H1 (cell line): ENCODE results near the gene PRR23C. TPM values are rescaled to one million over a fixed set of nuclear protein-coding genes. Genes with fewer than 3 reads are reported as not detected.

Experiments
- CTCF ChIA-PET: fragments of 300-600 bp; sonication (Branson Sonifier 250); formaldehyde crosslinking; loops from one replicate; lab custom pipeline; 2021; ENCODE audit not compliant: partially characterized antibody; lab: Charles Lee
- POLR2A ChIA-PET: fragments of 300-600 bp; sonication (Branson Sonifier 250); formaldehyde crosslinking; loops from one replicate; lab custom pipeline; 2021; ENCODE audit warnings: inconsistent platforms; ENCODE audit not compliant: partially characterized antibody; lab: Charles Lee
- DNase-seq, 2 experiments: peaks; one replicate each; pipeline versions ENCODE4 v3.0.0 to v3.0.0-alpha.2; 2010 to 2022; ENCODE audit warnings: low spot score in 2 of 2, low read depth in 1 of 2, mixed read lengths in 1 of 2
- FAIRE-seq: peaks from 2 replicates; lab custom pipeline; 2011; peaks lifted over from hg19 to GRCh38; lab: Jason Lieb, UNC
- H2AFZ ChIP-seq: 2 replicates; pipeline ENCODE4 v1.8.1; 2012; ENCODE audit warnings: low read length, inconsistent platforms
- H2AK5ac ChIP-seq: 2 replicates; pipeline ENCODE4 v1.6.1; 2013; ENCODE audit warnings: low read depth, low read length
- H2BK120ac ChIP-seq: replicated peaks from 2 replicates; pipeline ENCODE3; 2013; ENCODE audit warnings: low read depth, low read length, inconsistent platforms
- H2BK12ac ChIP-seq: 2 replicates; pipeline ENCODE4 v1.6.1; 2013; ENCODE audit warnings: low read depth, low read length
- H2BK15ac ChIP-seq: 2 replicates; pipeline ENCODE4 v1.6.1; 2013; ENCODE audit warnings: low read length
- H2BK20ac ChIP-seq: 2 replicates; pipeline ENCODE4 v1.6.1; 2013; ENCODE audit warnings: low read length
- H2BK5ac ChIP-seq: 2 replicates; pipeline ENCODE4 v1.6.1; 2013; ENCODE audit warnings: low read depth, low read length
- H3K14ac ChIP-seq: 2 replicates; pipeline ENCODE4 v1.6.1; 2013; ENCODE audit warnings: inconsistent platforms; ENCODE audit not compliant: insufficient read length
- H3K18ac ChIP-seq: 2 replicates; pipeline ENCODE4 v1.6.1; 2013; ENCODE audit warnings: low read length; ENCODE audit errors: extremely low read depth
- H3K23ac ChIP-seq: 2 replicates; pipeline ENCODE4 v1.6.1; 2013; ENCODE audit warnings: inconsistent platforms; ENCODE audit not compliant: insufficient read length
- H3K23me2 ChIP-seq: 2 replicates; pipeline ENCODE4 v1.6.1; 2013; ENCODE audit warnings: low read depth, low read length
- H3K27ac ChIP-seq: 2 replicates; pipeline ENCODE4 v1.6.1; 2011; ENCODE audit warnings: low read depth, low read length, inconsistent platforms
- H3K27me3 ChIP-seq, 4 experiments: replicated peaks in 1 of 4; 1 replicate in 1 of 4; 2 replicates in 3 of 4; pipeline versions ENCODE4 v1.6.1 to v1.8.1; 2011 to 2013; ENCODE audit warnings: low read length in 3 of 4, mild to moderate bottlenecking in 3 of 4, inconsistent platforms in 2 of 4, mixed read lengths in 2 of 4, moderate library complexity in 1 of 4; ENCODE audit not compliant: control insufficient read depth in 3 of 4, insufficient read depth in 3 of 4; ENCODE audit errors: extremely low read depth in 1 of 4
- H3K36me3 ChIP-seq, 4 experiments: 2 replicates each; pipeline versions ENCODE4 v1.6.1 to v1.8.1; 2011 to 2013; ENCODE audit warnings: mild to moderate bottlenecking in 4 of 4, low read length in 3 of 4, moderate library complexity in 2 of 4, control low read depth in 1 of 4, inconsistent platforms in 1 of 4; ENCODE audit not compliant: insufficient read depth in 4 of 4, control insufficient read depth in 2 of 4
- H3K4ac ChIP-seq: replicated peaks from 2 replicates; pipeline ENCODE3; 2013; ENCODE audit warnings: low read length, low read depth, mixed read lengths, inconsistent platforms; ENCODE audit not compliant: insufficient read length
- H3K4me1 ChIP-seq, 4 experiments: replicated peaks in 1 of 4; 1 replicate in 1 of 4; 2 replicates in 3 of 4; pipeline versions ENCODE4 v1.6.1 to v1.8.1; 2011 to 2013; ENCODE audit warnings: low read length in 3 of 4, inconsistent platforms in 2 of 4, mixed read lengths in 1 of 4; ENCODE audit not compliant: insufficient read depth in 4 of 4, control insufficient read depth in 3 of 4
- H3K4me2 ChIP-seq, 2 experiments: 2 replicates each; pipeline versions ENCODE4 v1.6.1 to v1.8.1; 2011 to 2013; ENCODE audit warnings: low read depth in 2 of 2, low read length in 2 of 2, control low read depth in 1 of 2, inconsistent platforms in 1 of 2, mild to moderate bottlenecking in 1 of 2; ENCODE audit not compliant: insufficient read depth in 1 of 2
- H3K4me3 ChIP-seq, 4 experiments: fragments of 200-600, 300-600 bp in 1 of 4; sonication (generic), shearing (Covaris generic), sonication (Bioruptor Twin) in 1 of 4; 2 replicates each; pipeline versions ENCODE4 v1.5.1 to v1.8.1; 2011 to 2016; ENCODE audit warnings: low read length in 4 of 4, low read depth in 3 of 4, control low read depth in 2 of 4, inconsistent platforms in 2 of 4, mild to moderate bottlenecking in 2 of 4, mixed read lengths in 1 of 4, moderate library complexity in 1 of 4; ENCODE audit not compliant: insufficient read depth in 2 of 4; ENCODE audit errors: extremely low read depth in 1 of 4
- H3K56ac ChIP-seq: replicated peaks from 2 replicates; pipeline ENCODE3; 2013; ENCODE audit warnings: low read depth, mild to moderate bottlenecking, mixed read lengths, low read length, inconsistent platforms; ENCODE audit not compliant: insufficient read length
- H3K79me1 ChIP-seq: 2 replicates; pipeline ENCODE4 v1.6.1; 2013; ENCODE audit warnings: low read depth, low read length, control low read depth
- H3K79me2 ChIP-seq, 2 experiments: 2 replicates each; pipeline versions ENCODE4 v1.6.1 to v1.8.1; 2012 to 2013; ENCODE audit warnings: low read length in 2 of 2, mild to moderate bottlenecking in 2 of 2, inconsistent platforms in 1 of 2; ENCODE audit not compliant: insufficient read depth in 2 of 2, control insufficient read depth in 1 of 2
- H3K9ac ChIP-seq, 4 experiments: replicated peaks in 1 of 4; 1 replicate in 1 of 4; 2 replicates in 3 of 4; pipeline versions ENCODE4 v1.6.1 to v1.8.1; 2011 to 2013; ENCODE audit warnings: low read depth in 3 of 4, low read length in 3 of 4, control low read depth in 2 of 4, mild to moderate bottlenecking in 2 of 4, moderate library complexity in 2 of 4, inconsistent platforms in 1 of 4; ENCODE audit errors: extremely low read depth in 1 of 4
- H3K9me3 ChIP-seq, 2 experiments: 2 replicates each; pipeline versions ENCODE4 v1.6.1 to v1.8.1; 2012 to 2013; ENCODE audit warnings: mild to moderate bottlenecking in 2 of 2, moderate library complexity in 2 of 2, control low read depth in 1 of 2, inconsistent platforms in 1 of 2, low read depth in 1 of 2, low read length in 1 of 2, mixed read lengths in 1 of 2; ENCODE audit not compliant: insufficient read depth in 2 of 2
- H4K20me1 ChIP-seq, 2 experiments: replicated peaks in 1 of 2; 2 replicates each; pipeline versions ENCODE3 to v1.8.1; 2011 to 2013; ENCODE audit warnings: inconsistent platforms in 2 of 2, low read length in 2 of 2, mild to moderate bottlenecking in 1 of 2; ENCODE audit not compliant: insufficient read depth in 2 of 2, control insufficient read depth in 1 of 2
- H4K5ac ChIP-seq: 2 replicates; pipeline ENCODE4 v1.6.1; 2013; ENCODE audit warnings: low read length, low read depth, mixed read lengths, inconsistent platforms; ENCODE audit not compliant: insufficient read length
- H4K8ac ChIP-seq: 2 replicates; pipeline ENCODE4 v1.8.0; 2013; ENCODE audit warnings: mild to moderate bottlenecking, moderate library complexity, low read length, inconsistent platforms; ENCODE audit not compliant: insufficient read depth; ENCODE audit errors: extremely low read depth
- H4K91ac ChIP-seq: replicated peaks from 2 replicates; pipeline ENCODE3; 2013; ENCODE audit warnings: low read length, mixed read lengths, inconsistent platforms; ENCODE audit not compliant: insufficient read length
- CBX8 ChIP-seq: fragments of 300-800, 300-1000 bp; sonication (generic); IDR thresholded peaks from 2 replicates; pipeline ENCODE4 v1.7.1; 2016; ENCODE audit warnings: low read depth, low read length, borderline replicate concordance
- CHD1 ChIP-seq: IDR thresholded peaks from 2 replicates; pipeline ENCODE4 v1.6.1; 2012; ENCODE audit warnings: low read depth, low read length, improper control_type of control experiment
- KDM1A ChIP-seq: fragments of 200-600, 300-600 bp; sonication (generic); IDR thresholded peaks from 2 replicates; pipeline ENCODE4 v1.7.1; 2016; ENCODE audit warnings: mild to moderate bottlenecking, low read length, borderline replicate concordance
- RAD21 ChIP-seq, 2 experiments: IDR thresholded peaks in 1 of 2; conservative IDR thresholded peaks in 1 of 2; 2 replicates each; pipeline ENCODE4 v1.6.1; 2011; ENCODE audit warnings: low read depth in 2 of 2, low read length in 2 of 2, improper control_type of control experiment in 1 of 2, inconsistent platforms in 1 of 2, mild to moderate bottlenecking in 1 of 2, moderate library complexity in 1 of 2
- RNF2 ChIP-seq: fragments of 200-900, 300-1000 bp; sonication (generic); IDR thresholded peaks from 2 replicates; pipeline ENCODE4 v1.7.1; 2016; ENCODE audit warnings: borderline replicate concordance, low read depth, mild to moderate bottlenecking, antibody characterized with exemption, low read length; ENCODE audit not compliant: poor library complexity, severe bottlenecking; ENCODE audit errors: missing control alignments
- SP1 ChIP-seq: IDR thresholded peaks from 2 replicates; pipeline ENCODE4 v1.6.1; 2011; ENCODE audit warnings: low read depth, low read length
- SUZ12 ChIP-seq: fragments of 200-600 bp; sonication (generic); IDR thresholded peaks from 2 replicates; pipeline ENCODE4 v1.6.1; 2012; ENCODE audit warnings: mild to moderate bottlenecking, inconsistent platforms, low read length, moderate library complexity, mixed read lengths
- WGBS, 2 experiments: shearing (Covaris generic) in 1 of 2; methylation state at CpG; one replicate each; pipeline versions ENCODE4 v1.1.6 to v1.1.7; 2013 to 2015; ENCODE audit warnings: low lambda C conversion rate in 2 of 2, mixed read lengths in 2 of 2, inconsistent platforms in 1 of 2, low coverage in 1 of 2, missing lambda C conversion rate in 1 of 2; ENCODE audit not compliant: insufficient replicate concordance in 2 of 2, insufficient coverage in 1 of 2, insufficient read length in 1 of 2; ENCODE audit errors: extremely low coverage in 1 of 2, missing lambda C conversion rate in 1 of 2; 5-methylcytosine and 5-hydroxymethylcytosine counted together
- polyA plus RNA-seq, 7 experiments: library from polyadenylated mRNA; depleted of rRNA in 3 of 7; stranded (reverse) in 5 of 7; unstranded in 2 of 7; fragments of >200 nt in 5 of 7; fragments of 200-250 nt in 2 of 7; gene quantifications; 1 replicate in 5 of 7; 2 replicates in 1 of 7; 4 replicates in 1 of 7; pipeline versions ENCODE4 v1.2.1 to v1.2.3, GENCODE V29; 2011 to 2013; ENCODE audit warnings: missing spikeins in 2 of 7, mixed read lengths in 2 of 7
- total RNA-seq: library from RNA; stranded (reverse); fragmentation: NEBNext Ultra II Directional; extraction: Animal tissue kit (Norgen Biotek cat#: 25700); gene quantifications from 2 replicates; pipeline ENCODE4 v1.2.1, GENCODE V29; 2021
- TF ChIP-seq, protein P1 (sequence below): IDR thresholded peaks from 2 replicates; pipeline ENCODE4 v1.6.1; 2011; ENCODE audit warnings: low read depth, mild to moderate bottlenecking, low read length; ENCODE audit not compliant: insufficient read depth
- TF ChIP-seq, protein P2 (sequence below), 3 experiments: IDR thresholded peaks; 1 replicate in 2 of 3; 2 replicates in 1 of 3; pipeline versions ENCODE4 v1.5.1 to v1.6.1; 2011; ENCODE audit warnings: low read length in 3 of 3, mild to moderate bottlenecking in 3 of 3, inconsistent platforms in 2 of 3, low read depth in 1 of 3, moderate library complexity in 1 of 3; ENCODE audit not compliant: insufficient read depth in 1 of 3; ENCODE audit errors: control extremely low read depth in 1 of 3

The PRR23C gene
- total and polyA plus RNA-seq, 2 of the 8 experiments (the other 6 are each of a cell fraction or from before 2014, with no cell fraction given): not detected

DNA sequence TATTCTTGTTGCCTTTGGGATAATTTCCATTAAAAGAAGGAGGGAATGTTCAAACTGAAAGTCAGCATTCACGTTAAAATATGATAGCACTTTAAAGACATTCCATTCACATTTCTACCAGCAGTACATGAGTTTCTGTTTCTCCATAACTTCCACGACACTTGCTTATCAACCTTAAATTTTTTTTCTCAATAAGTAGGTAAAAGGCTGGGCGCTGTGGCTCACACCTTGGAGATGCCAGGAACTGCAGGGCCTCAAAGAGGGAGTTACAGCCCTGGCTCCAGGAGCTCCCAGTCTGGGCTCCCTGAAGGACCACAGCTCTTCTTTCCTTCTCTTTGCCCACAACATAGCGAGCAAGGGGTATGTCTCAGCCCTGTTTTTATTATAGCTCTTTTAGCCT lies 42.9 kb upstream of the PRR23C start:
- H3K14ac ChIP-seq: no peak overlapping the region
- TF ChIP-seq CHD1: no peak
- TF ChIP-seq, protein P1, sequence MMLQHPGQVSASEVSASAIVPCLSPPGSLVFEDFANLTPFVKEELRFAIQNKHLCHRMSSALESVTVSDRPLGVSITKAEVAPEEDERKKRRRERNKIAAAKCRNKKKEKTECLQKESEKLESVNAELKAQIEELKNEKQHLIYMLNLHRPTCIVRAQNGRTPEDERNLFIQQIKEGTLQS: no peak
- no peak for TF ChIP-seq SUZ12
- no peak for TF ChIP-seq RAD21 (IDR thresholded peaks at IDR 0.05 in 1 of 2, conservative IDR thresholded peaks at IDR 0.05 in 1 of 2; ENCODE audit: low read depth in 2 of 2, low read length in 2 of 2)
- TF ChIP-seq, protein P2, sequence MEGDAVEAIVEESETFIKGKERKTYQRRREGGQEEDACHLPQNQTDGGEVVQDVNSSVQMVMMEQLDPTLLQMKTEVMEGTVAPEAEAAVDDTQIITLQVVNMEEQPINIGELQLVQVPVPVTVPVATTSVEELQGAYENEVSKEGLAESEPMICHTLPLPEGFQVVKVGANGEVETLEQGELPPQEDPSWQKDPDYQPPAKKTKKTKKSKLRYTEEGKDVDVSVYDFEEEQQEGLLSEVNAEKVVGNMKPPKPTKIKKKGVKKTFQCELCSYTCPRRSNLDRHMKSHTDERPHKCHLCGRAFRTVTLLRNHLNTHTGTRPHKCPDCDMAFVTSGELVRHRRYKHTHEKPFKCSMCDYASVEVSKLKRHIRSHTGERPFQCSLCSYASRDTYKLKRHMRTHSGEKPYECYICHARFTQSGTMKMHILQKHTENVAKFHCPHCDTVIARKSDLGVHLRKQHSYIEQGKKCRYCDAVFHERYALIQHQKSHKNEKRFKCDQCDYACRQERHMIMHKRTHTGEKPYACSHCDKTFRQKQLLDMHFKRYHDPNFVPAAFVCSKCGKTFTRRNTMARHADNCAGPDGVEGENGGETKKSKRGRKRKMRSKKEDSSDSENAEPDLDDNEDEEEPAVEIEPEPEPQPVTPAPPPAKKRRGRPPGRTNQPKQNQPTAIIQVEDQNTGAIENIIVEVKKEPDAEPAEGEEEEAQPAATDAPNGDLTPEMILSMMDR (IDR thresholded peaks at IDR 0.05; ENCODE audit: control extremely low read depth in 1 of 3, insufficient read depth in 1 of 3, low read depth in 1 of 3, low read length in 3 of 3): no peak
- TF ChIP-seq CBX8: no peak
- TF ChIP-seq RNF2: no peak
- TF ChIP-seq KDM1A: no peak
- TF ChIP-seq SP1: no peak

More for the DNA sequence above, 42.9 kb upstream of the PRR23C start:
- no peak overlapping the region for H2BK120ac ChIP-seq
- no peak overlapping the region for H2BK5ac ChIP-seq
- no peak overlapping the region for H3K27ac ChIP-seq
- no peak overlapping the region for H3K56ac ChIP-seq
- no peak overlapping the region for H2AFZ ChIP-seq
- no peak overlapping the region for H3K18ac ChIP-seq
- no peak overlapping the region for H3K4me3 ChIP-seq
- H2BK15ac ChIP-seq: no peak overlapping the region
- no peak overlapping the region for H3K23ac ChIP-seq
- no peak overlapping the region for H4K91ac ChIP-seq
- H3K4me2 ChIP-seq: no peak overlapping the region
- DNase-seq: no peak
- H2BK20ac ChIP-seq: no peak overlapping the region
- no peaks in the 10 kb centered on the region for H4K20me1 ChIP-seq
- no peaks in the 10 kb centered on the region for H3K4me1 ChIP-seq
- 75% methylated on average over 4 of the region's 4 CpGs; no CpG with 5 or more reads in 1 of the 2 experiments for WGBS, 2 experiments
- H3K79me1 ChIP-seq: no peaks in the 10 kb centered on the region
- peaks cover 6 to 11% of the 10 kb centered on the region in 2 experiments; a peak in 2 of 4 replicates for H3K9me3 ChIP-seq
- H3K4ac ChIP-seq: no peak overlapping the region
- ChIA-PET POLR2A (no interaction called here), CTCF (interaction anchor here (1.1 to 3.1 kb wide), 3 partner anchors 9 to 24 kb away, joined by 3 to 15 read pairs (median 7); no protein-coding TSS in a partner anchor)
- FAIRE-seq: no peak
- H3K9ac ChIP-seq: no peak overlapping the region
- no peak overlapping the region for H2AK5ac ChIP-seq
- H3K27me3 ChIP-seq: no peaks in the 10 kb centered on the region
- no peak overlapping the region for H4K8ac ChIP-seq
- H3K79me2 ChIP-seq: no peaks in the 10 kb centered on the region
- H3K23me2 ChIP-seq: no peaks in the 10 kb centered on the region
- H4K5ac ChIP-seq: no peak overlapping the region
- H2BK12ac ChIP-seq: no peak overlapping the region
- no peaks in the 10 kb centered on the region for H3K36me3 ChIP-seq
